HepG2 (cell line): ENCODE results near the gene BLOC1S4. TPM values are rescaled to one million over a fixed set of nuclear protein-coding genes. Genes with fewer than 3 reads are reported as not detected.

Experiments
- DMAP1 ChIP-seq: IDR thresholded peaks from 2 replicates; pipeline ENCODE4 v1.6.1; 2016
- HOXA9 ChIP-seq: sonication (generic); formaldehyde crosslinking; IDR thresholded peaks from 2 replicates; pipeline ENCODE4 v1.8.1; 2022; ENCODE audit warnings: missing genetic modification reagents, mild to moderate bottlenecking, moderate library complexity, borderline replicate concordance
- MTF1 ChIP-seq: sonication (generic); formaldehyde crosslinking; IDR thresholded peaks from 2 replicates; pipeline ENCODE4 v1.5.0; 2020; ENCODE audit warnings: missing genetic modification reagents
- NFRKB ChIP-seq: fragments of 450-650 bp; IDR thresholded peaks from 2 replicates; pipeline ENCODE4 v1.6.1; 2017
- NR2F1 ChIP-seq, 2 experiments: fragments of 450-650 bp in 1 of 2; formaldehyde crosslinking in 1 of 2; IDR thresholded peaks; 2 replicates each; pipeline versions ENCODE4 v1.5.0 to v1.6.1; 2016 to 2020; ENCODE audit warnings: mild to moderate bottlenecking in 1 of 2, missing compliant biosample characterization in 1 of 2, missing genetic modification reagents in 1 of 2, moderate library complexity in 1 of 2
- NR2F6 ChIP-seq, 2 experiments: IDR thresholded peaks; 2 replicates each; pipeline ENCODE4 v1.6.1; 2016; ENCODE audit warnings: antibody characterized with exemption in 1 of 2, mild to moderate bottlenecking in 1 of 2
- SIX4 ChIP-seq: sonication (generic); formaldehyde crosslinking; IDR thresholded peaks from 2 replicates; pipeline ENCODE4 v1.4.0; 2020; ENCODE audit warnings: missing genetic modification reagents
- SKI ChIP-seq: fragments of 450-650 bp; IDR thresholded peaks from one replicate; pipeline ENCODE4 v1.6.1; 2018; ENCODE audit warnings: mild to moderate bottlenecking; ENCODE audit not compliant: partially characterized antibody
- TBP ChIP-seq: sonication (generic); formaldehyde crosslinking; IDR thresholded peaks from 2 replicates; pipeline ENCODE4 v1.5.0; 2020; ENCODE audit warnings: missing genetic modification reagents
- ZKSCAN1 ChIP-seq: fragments of 150-350 bp; IDR thresholded peaks from 2 replicates; pipeline ENCODE4 v1.6.1; 2014; ENCODE audit warnings: low read length
- ZNF564 ChIP-seq: sonication (generic); formaldehyde crosslinking; IDR thresholded peaks from 2 replicates; pipeline ENCODE4 v1.8.1; 2023; ENCODE audit warnings: mild to moderate bottlenecking, missing genetic modification reagents
- polyA plus RNA-seq, 8 experiments: library from polyadenylated mRNA; depleted of rRNA in 3 of 8; stranded (reverse) in 7 of 8; unstranded in 1 of 8; fragments of >200 nt; fragmentation: Illumina TruSeq in 4 of 8; extraction: Trizol in 4 of 8; gene quantifications; 2 replicates each; pipeline versions ENCODE4 v1.2.1 to v1.2.3, GENCODE V29; 2011 to 2016; ENCODE audit warnings: low read depth in 4 of 8, missing spikeins in 1 of 8, mixed read lengths in 1 of 8; ENCODE audit not compliant: insufficient read depth in 1 of 8
- total RNA-seq, 5 experiments: library from RNA; depleted of rRNA; stranded (reverse); fragments of >200 nt; fragmentation: Illumina TruSeq; extraction: Trizol; gene quantifications; 2 replicates each; pipeline ENCODE4 v1.2.3, GENCODE V29; 2016; ENCODE audit warnings: low read depth in 1 of 5
- TF ChIP-seq, protein P1 (sequence below): sonication (generic); formaldehyde crosslinking; IDR thresholded peaks from 2 replicates; pipeline ENCODE4 v1.8.0; 2022; ENCODE audit warnings: missing genetic modification reagents, low read depth, mild to moderate bottlenecking, borderline replicate concordance
- TF ChIP-seq, protein P2 (sequence below): sonication (generic); formaldehyde crosslinking; IDR thresholded peaks from 2 replicates; pipeline ENCODE4 v1.4.0; 2020; ENCODE audit warnings: mild to moderate bottlenecking, low read depth, missing genetic modification reagents
- TF ChIP-seq, protein P3 (sequence below): sonication (generic); formaldehyde crosslinking; IDR thresholded peaks from 2 replicates; pipeline ENCODE4 v1.4.0; 2020; ENCODE audit warnings: missing genetic modification reagents
- TF ChIP-seq, protein P4 (sequence below): sonication (generic); formaldehyde crosslinking; IDR thresholded peaks from 2 replicates; pipeline ENCODE4 v1.4.0; 2020; ENCODE audit warnings: mild to moderate bottlenecking, missing genetic modification reagents
- TF ChIP-seq, protein P5 (sequence below): fragments of 450-650 bp; IDR thresholded peaks from 2 replicates; pipeline ENCODE4 v1.6.1; 2016
- TF ChIP-seq, protein P6 (sequence below): sonication (generic); formaldehyde crosslinking; conservative IDR thresholded peaks from 2 replicates; pipeline ENCODE4 v1.8.1; 2023; ENCODE audit warnings: missing genetic modification reagents

Gene BLOC1S4
- total and polyA plus RNA-seq, 2 of the 13 experiments (the other 11 are each of a cell fraction or from before 2014, with no cell fraction given) = 15.5 to 20.9 TPM

DNA sequence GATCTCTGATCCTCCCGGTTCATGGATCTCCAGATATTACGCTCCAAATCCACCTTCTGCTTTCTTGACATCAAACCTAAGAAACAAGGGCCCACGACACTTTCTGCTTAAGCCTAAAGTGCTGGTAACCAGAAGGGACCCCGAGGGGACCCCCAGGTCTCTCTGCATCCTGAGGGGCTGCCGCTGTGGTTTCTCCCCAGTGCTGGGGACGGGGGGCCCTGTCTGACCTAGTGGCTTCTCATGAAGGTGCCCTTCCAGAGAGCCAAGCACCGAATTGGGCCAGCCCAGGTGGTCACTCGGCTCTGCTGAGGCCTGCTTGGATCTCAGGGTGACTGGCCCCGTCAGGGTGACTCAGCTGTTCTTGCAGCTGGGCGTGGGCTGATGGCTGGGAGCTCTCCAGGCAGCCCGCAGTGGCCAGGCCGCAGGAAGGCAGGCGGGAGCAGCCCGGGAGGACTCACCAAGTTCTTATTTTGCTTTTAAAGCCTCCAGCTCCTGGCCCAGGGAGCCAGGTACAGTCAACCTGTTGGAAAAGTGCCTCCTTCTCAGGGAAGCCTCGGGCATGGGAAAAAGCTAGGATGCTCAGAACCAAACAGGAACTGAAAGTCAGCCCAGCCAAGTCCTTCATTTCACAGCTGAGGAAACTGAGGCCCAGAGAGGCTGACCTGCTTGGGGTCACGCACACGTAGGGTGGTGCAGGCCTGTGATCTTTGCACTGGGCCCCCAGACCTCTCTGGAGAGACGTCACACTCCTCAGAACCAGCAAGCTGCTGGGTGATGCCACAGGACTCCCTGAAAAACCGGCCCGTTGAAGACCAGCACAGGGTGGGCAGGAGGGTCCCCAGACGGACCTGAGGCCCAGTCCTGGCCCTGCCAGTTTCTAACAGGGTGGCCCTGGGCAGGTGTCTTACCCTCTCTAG, 16.7 kb downstream of the BLOC1S4 start (continued):
- TF ChIP-seq, protein P1, sequence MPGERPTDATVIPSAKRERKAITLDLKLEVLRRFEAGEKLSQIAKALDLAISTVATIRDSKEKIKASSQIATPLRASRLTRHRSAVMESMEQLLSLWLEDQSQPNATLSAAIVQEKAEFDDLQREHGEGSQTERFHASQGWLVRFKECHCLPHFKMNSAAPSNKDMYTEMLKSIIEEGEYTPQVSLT (CRISPR knock-in tag) = no peak
- TF ChIP-seq, protein P2, sequence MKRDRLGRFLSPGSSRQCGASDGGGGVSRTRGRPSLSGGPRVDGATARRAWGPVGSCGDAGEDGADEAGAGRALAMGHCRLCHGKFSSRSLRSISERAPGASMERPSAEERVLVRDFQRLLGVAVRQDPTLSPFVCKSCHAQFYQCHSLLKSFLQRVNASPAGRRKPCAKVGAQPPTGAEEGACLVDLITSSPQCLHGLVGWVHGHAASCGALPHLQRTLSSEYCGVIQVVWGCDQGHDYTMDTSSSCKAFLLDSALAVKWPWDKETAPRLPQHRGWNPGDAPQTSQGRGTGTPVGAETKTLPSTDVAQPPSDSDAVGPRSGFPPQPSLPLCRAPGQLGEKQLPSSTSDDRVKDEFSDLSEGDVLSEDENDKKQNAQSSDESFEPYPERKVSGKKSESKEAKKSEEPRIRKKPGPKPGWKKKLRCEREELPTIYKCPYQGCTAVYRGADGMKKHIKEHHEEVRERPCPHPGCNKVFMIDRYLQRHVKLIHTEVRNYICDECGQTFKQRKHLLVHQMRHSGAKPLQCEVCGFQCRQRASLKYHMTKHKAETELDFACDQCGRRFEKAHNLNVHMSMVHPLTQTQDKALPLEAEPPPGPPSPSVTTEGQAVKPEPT (CRISPR knock-in tag) = no peak
- TF ChIP-seq MTF1 (CRISPR knock-in tag) = no peak
- TF ChIP-seq SIX4 (CRISPR knock-in tag) = no peak
- TF ChIP-seq ZNF564 = no peak
- TF ChIP-seq HOXA9 (CRISPR knock-in tag) = no peak
- TF ChIP-seq, protein P3, sequence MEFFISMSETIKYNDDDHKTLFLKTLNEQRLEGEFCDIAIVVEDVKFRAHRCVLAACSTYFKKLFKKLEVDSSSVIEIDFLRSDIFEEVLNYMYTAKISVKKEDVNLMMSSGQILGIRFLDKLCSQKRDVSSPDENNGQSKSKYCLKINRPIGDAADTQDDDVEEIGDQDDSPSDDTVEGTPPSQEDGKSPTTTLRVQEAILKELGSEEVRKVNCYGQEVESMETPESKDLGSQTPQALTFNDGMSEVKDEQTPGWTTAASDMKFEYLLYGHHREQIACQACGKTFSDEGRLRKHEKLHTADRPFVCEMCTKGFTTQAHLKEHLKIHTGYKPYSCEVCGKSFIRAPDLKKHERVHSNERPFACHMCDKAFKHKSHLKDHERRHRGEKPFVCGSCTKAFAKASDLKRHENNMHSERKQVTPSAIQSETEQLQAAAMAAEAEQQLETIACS (CRISPR knock-in tag) = no peak
- 0 out of 2 replicates have a peak, but pooled peaks have one; percentile 27 for TF ChIP-seq NR2F6 (IDR thresholded peaks at IDR 0.05)
- no peak for TF ChIP-seq NR2F6 (CRISPR knock-in tag; IDR thresholded peaks at IDR 0.05)
- TF ChIP-seq NFRKB = no peak
- TF ChIP-seq, protein P4, sequence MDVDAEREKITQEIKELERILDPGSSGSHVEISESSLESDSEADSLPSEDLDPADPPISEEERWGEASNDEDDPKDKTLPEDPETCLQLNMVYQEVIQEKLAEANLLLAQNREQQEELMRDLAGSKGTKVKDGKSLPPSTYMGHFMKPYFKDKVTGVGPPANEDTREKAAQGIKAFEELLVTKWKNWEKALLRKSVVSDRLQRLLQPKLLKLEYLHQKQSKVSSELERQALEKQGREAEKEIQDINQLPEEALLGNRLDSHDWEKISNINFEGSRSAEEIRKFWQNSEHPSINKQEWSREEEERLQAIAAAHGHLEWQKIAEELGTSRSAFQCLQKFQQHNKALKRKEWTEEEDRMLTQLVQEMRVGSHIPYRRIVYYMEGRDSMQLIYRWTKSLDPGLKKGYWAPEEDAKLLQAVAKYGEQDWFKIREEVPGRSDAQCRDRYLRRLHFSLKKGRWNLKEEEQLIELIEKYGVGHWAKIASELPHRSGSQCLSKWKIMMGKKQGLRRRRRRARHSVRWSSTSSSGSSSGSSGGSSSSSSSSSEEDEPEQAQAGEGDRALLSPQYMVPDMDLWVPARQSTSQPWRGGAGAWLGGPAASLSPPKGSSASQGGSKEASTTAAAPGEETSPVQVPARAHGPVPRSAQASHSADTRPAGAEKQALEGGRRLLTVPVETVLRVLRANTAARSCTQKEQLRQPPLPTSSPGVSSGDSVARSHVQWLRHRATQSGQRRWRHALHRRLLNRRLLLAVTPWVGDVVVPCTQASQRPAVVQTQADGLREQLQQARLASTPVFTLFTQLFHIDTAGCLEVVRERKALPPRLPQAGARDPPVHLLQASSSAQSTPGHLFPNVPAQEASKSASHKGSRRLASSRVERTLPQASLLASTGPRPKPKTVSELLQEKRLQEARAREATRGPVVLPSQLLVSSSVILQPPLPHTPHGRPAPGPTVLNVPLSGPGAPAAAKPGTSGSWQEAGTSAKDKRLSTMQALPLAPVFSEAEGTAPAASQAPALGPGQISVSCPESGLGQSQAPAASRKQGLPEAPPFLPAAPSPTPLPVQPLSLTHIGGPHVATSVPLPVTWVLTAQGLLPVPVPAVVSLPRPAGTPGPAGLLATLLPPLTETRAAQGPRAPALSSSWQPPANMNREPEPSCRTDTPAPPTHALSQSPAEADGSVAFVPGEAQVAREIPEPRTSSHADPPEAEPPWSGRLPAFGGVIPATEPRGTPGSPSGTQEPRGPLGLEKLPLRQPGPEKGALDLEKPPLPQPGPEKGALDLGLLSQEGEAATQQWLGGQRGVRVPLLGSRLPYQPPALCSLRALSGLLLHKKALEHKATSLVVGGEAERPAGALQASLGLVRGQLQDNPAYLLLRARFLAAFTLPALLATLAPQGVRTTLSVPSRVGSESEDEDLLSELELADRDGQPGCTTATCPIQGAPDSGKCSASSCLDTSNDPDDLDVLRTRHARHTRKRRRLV (CRISPR knock-in tag) = no peak
- TF ChIP-seq, protein P5, sequence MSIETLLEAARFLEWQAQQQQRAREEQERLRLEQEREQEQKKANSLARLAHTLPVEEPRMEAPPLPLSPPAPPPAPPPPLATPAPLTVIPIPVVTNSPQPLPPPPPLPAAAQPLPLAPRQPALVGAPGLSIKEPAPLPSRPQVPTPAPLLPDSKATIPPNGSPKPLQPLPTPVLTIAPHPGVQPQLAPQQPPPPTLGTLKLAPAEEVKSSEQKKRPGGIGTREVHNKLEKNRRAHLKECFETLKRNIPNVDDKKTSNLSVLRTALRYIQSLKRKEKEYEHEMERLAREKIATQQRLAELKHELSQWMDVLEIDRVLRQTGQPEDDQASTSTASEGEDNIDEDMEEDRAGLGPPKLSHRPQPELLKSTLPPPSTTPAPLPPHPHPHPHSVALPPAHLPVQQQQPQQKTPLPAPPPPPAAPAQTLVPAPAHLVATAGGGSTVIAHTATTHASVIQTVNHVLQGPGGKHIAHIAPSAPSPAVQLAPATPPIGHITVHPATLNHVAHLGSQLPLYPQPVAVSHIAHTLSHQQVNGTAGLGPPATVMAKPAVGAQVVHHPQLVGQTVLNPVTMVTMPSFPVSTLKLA = no peak
- TF ChIP-seq DMAP1 = peak; percentile 55; the same call in 1 of the 2 replicates
- no peak for TF ChIP-seq SKI
- TF ChIP-seq, protein P6, sequence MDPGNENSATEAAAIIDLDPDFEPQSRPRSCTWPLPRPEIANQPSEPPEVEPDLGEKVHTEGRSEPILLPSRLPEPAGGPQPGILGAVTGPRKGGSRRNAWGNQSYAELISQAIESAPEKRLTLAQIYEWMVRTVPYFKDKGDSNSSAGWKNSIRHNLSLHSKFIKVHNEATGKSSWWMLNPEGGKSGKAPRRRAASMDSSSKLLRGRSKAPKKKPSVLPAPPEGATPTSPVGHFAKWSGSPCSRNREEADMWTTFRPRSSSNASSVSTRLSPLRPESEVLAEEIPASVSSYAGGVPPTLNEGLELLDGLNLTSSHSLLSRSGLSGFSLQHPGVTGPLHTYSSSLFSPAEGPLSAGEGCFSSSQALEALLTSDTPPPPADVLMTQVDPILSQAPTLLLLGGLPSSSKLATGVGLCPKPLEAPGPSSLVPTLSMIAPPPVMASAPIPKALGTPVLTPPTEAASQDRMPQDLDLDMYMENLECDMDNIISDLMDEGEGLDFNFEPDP (CRISPR knock-in tag) = no peak
- TF ChIP-seq TBP (CRISPR knock-in tag) = no peak
- no peak for TF ChIP-seq ZKSCAN1
- TF ChIP-seq NR2F1 (CRISPR knock-in tag; IDR thresholded peaks at IDR 0.05) = no peak
